NB4 (cell line): ENCODE results near the gene OVCA2.

Source experiments
- DNase-seq: peaks from one replicate; pipeline ENCODE4 v3.0.0; 2010; ENCODE audit warnings: low read depth
- H3K4me3 ChIP-seq: one replicate; pipeline ENCODE4 v1.5.1; 2011; ENCODE audit warnings: mild to moderate bottlenecking, low read depth, low read length, moderate library complexity
- MAX ChIP-seq: IDR thresholded peaks from 2 replicates; pipeline ENCODE4 v1.6.1; 2011; ENCODE audit warnings: low read depth, low read length
- MYC ChIP-seq: IDR thresholded peaks from 2 replicates; pipeline ENCODE4 v1.6.1; 2011; ENCODE audit warnings: low read depth, low read length
- POLR2A ChIP-seq: IDR thresholded peaks from 2 replicates; pipeline ENCODE4 v1.6.1; 2011; ENCODE audit warnings: mild to moderate bottlenecking; ENCODE audit not compliant: insufficient read length; ENCODE audit errors: extremely low read depth
- TF ChIP-seq, protein P1 (sequence below): IDR thresholded peaks from one replicate; pipeline ENCODE4 v1.5.1; 2012; ENCODE audit warnings: low read depth, low read length

OVCA2 gene

GRCh38 chr17:2053380-2054261 lies 11.8 kb downstream of the OVCA2 start:
- TF ChIP-seq POLR2A: no peak
- TF ChIP-seq, protein P1, sequence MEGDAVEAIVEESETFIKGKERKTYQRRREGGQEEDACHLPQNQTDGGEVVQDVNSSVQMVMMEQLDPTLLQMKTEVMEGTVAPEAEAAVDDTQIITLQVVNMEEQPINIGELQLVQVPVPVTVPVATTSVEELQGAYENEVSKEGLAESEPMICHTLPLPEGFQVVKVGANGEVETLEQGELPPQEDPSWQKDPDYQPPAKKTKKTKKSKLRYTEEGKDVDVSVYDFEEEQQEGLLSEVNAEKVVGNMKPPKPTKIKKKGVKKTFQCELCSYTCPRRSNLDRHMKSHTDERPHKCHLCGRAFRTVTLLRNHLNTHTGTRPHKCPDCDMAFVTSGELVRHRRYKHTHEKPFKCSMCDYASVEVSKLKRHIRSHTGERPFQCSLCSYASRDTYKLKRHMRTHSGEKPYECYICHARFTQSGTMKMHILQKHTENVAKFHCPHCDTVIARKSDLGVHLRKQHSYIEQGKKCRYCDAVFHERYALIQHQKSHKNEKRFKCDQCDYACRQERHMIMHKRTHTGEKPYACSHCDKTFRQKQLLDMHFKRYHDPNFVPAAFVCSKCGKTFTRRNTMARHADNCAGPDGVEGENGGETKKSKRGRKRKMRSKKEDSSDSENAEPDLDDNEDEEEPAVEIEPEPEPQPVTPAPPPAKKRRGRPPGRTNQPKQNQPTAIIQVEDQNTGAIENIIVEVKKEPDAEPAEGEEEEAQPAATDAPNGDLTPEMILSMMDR: peak; percentile 26
- H3K4me3 ChIP-seq: no peak overlapping the region
- DNase-seq: peak; percentile 69

DNA sequence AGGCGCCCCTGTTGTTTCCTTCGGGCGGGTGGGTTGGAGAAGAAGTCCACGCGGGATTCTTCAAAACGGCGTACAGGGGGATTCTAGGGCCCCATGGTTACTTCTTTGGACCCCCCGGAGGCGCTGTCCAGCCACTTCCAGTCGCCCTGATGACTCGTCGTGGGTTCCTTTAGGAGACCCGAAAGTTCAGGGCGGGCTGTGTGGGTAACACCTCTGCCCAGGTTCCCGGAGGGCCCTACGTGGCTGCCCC lies 12.4 kb downstream of the OVCA2 start:
- no peak for DNase-seq
- no peak overlapping the region for H3K4me3 ChIP-seq
- TF ChIP-seq, protein P1: no peak
- TF ChIP-seq MAX: no peak
- TF ChIP-seq POLR2A: no peak
- no peak for TF ChIP-seq MYC

- no peak within 1 kb of the TSS for H3K4me3 ChIP-seq
- DNase-seq: peak; percentile 73
- TF ChIP-seq MYC (no peak), MAX (no peak), POLR2A (no peak)
- TF ChIP-seq, protein P1: peak; percentile 33
These were observed 12.9 kb downstream of the OVCA2 start, which contains the start of gene HIC1 for GRCh38 chr17:2054512-2055291. HIC1 (plus strand) TSS chr17:2055103; CDS start chr17:2056691, 1,588 bp downstream.

DNA sequence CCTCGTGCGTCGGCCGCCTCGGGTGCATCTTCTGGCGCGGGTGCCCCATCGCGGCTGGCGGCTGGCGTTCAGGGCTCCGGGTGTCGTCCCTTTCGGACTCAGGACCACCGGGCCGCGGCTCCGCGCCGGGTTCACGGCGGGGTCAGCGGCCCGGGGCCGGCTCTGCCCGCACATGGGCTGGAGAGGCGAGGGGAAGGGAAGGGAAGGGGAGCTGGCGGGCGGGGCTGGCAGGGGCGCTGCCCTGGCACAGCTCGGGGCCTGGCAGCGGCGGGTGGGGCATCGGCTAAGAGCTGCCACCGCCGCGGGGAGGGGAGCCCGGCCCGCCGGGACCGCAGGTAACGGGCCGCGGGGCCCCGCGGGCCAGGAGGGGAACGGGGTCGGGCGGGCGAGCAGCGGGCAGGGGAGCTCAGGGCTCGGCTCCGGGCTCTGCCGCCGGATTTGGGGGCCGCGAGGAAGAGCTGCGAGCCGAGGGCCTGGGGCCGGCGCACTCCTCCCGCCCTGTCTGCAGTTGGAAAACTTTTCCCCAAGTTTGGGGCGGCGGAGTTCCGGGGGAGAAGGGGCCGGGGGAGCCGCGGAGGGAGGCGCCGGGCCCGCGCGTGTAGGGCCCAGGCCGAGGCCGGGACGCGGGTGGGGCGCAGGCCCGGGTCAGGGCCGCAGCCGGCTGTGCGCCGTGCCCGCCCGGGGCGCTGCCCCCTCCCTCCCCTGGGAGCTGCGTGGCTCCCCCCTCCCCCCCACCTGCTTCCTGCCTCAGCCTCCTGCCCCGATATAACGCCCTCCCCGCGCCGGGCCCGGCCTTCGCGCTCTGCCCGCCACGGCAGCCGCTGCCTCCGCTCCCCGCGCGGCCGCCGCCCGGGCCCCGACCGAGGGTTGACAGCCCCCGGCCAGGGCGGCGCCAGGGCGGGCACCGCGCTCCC lies 13.7 kb downstream of the OVCA2 start:
- H3K4me3 ChIP-seq: no peak overlapping the region
- DNase-seq: peak; percentile 34
- TF ChIP-seq POLR2A (no peak), MAX (no peak), MYC (no peak)
- TF ChIP-seq, protein P1: no peak

GRCh38 chr17:2056206-2057174 lies 14.7 kb downstream of the OVCA2 start:
- no peak for DNase-seq
- TF ChIP-seq POLR2A (no peak), MAX (no peak), MYC (no peak)
- TF ChIP-seq, protein P1: no peak
- no peak overlapping the region for H3K4me3 ChIP-seq
